ENCODE results near the gene SIGLEC12. TPM values are rescaled to one million over a fixed set of nuclear protein-coding genes. Genes with fewer than 3 reads are reported as not detected.

SIGLEC12 gene
- total and polyA plus RNA-seq, 9 of the 15 experiments (the other 6 are each of a cell fraction or from before 2014, with no cell fraction given) = 0.08 to 1.3 (median 0.54) TPM

- no TSS peak for BruUV-seq (replicated peaks)
- CTCF ChIA-PET (ENCODE audit: low intra/inter-chr PET ratio) = no interaction called here
- in situ Hi-C loops (cut with MboI) = no loop called here
- peak; percentile 16; the same call in 1 of the 2 replicates for TF ChIP-seq ZNF239 (CRISPR knock-in tag; IDR thresholded peaks at IDR 0.05)
- TF ChIP-seq CXXC5 (CRISPR knock-in tag; IDR thresholded peaks at IDR 0.05) = peak; percentile 33; the same call in 1 of the 2 replicates
- TF ChIP-seq ZNF311 (CRISPR knock-in tag; IDR thresholded peaks at IDR 0.05) = peak; percentile 85
- peak; percentile 54; the same call in 1 of the 2 replicates for TF ChIP-seq MECOM (CRISPR knock-in tag; IDR thresholded peaks at IDR 0.05)
- no peak for TF ChIP-seq NEUROD1 (IDR thresholded peaks at IDR 0.05; ENCODE audit: borderline replicate concordance, low read depth, low read length, partially characterized antibody)
- peak; percentile 59; the same call in 1 of the 2 replicates for TF ChIP-seq E4F1 (CRISPR knock-in tag; IDR thresholded peaks at IDR 0.05; ENCODE audit: borderline replicate concordance)
- 0 out of 2 replicates have a peak, but pooled peaks have one; percentile 19 for TF ChIP-seq BACH1 (tag; IDR thresholded peaks at IDR 0.05)
- TF ChIP-seq ZBTB17 (CRISPR knock-in tag; IDR thresholded peaks at IDR 0.05) = 0 out of 2 replicates have a peak, but pooled peaks have one; percentile 12
- 0 out of 2 replicates have a peak, but pooled peaks have one; percentile 3 for TF ChIP-seq DEAF1 (CRISPR knock-in tag; IDR thresholded peaks at IDR 0.05)
- peak; percentile 27; the same call in 1 of the 2 replicates for TF ChIP-seq KLF6 (CRISPR knock-in tag; IDR thresholded peaks at IDR 0.05; ENCODE audit: borderline replicate concordance)
- no peak for TF ChIP-seq KAT8 (IDR thresholded peaks at IDR 0.05; ENCODE audit: low read depth)
- TF ChIP-seq, protein P1, sequence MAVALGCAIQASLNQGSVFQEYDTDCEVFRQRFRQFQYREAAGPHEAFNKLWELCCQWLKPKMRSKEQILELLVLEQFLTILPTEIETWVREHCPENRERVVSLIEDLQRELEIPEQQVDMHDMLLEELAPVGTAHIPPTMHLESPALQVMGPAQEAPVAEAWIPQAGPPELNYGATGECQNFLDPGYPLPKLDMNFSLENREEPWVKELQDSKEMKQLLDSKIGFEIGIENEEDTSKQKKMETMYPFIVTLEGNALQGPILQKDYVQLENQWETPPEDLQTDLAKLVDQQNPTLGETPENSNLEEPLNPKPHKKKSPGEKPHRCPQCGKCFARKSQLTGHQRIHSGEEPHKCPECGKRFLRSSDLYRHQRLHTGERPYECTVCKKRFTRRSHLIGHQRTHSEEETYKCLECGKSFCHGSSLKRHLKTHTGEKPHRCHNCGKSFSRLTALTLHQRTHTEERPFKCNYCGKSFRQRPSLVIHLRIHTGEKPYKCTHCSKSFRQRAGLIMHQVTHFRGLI (CRISPR knock-in tag; IDR thresholded peaks at IDR 0.05) = 0 out of 2 replicates have a peak, but pooled peaks have one; percentile 39
- 0 out of 2 replicates have a peak, but pooled peaks have one; percentile 59 for TF ChIP-seq PTTG1 (tag; IDR thresholded peaks at IDR 0.05; ENCODE audit: low read depth)
These were observed 38.3 kb upstream of the SIGLEC12 start for GRCh38 chr19:51539821-51540366.

More at GRCh38 chr19:51539821-51540366, 38.3 kb upstream of the SIGLEC12 start:
- no peak overlapping the region for H3K4me3 ChIP-seq
- no peaks in the 10 kb centered on the region; the same call in 1 of the 2 replicates for H3K9me3 ChIP-seq (replicated peaks; ENCODE audit: control insufficient read depth, insufficient read depth, low read depth, low read length)
- WGBS (ENCODE audit: insufficient coverage, low coverage, missing lambda C conversion rate) = 79% methylated on average over 4 of the region's 4 CpGs
- peaks cover 33 to 36% of the 10 kb centered on the region in 2 experiments for H3K4me1 ChIP-seq (replicated peaks in 1 of 2; ENCODE audit: control insufficient read depth in 2 of 2, insufficient read depth in 2 of 2, low read length in 2 of 2)
- intact Hi-C loops (cut with micrococcal nuclease) = no loop called here
- H4K20me1 ChIP-seq (replicated peaks; ENCODE audit: control insufficient read depth, insufficient read depth, low read length) = no peaks in the 10 kb centered on the region
- peak overlapping the region; percentile 18; the same call in 1 of the 3 replicates for H3K27ac ChIP-seq (ENCODE audit: extremely low read depth, low read depth, low read length)
- H3K79me2 ChIP-seq (ENCODE audit: control insufficient read depth, insufficient read depth, low read length) = peaks cover 24% of the 10 kb centered on the region
- no peaks in the 10 kb centered on the region for H3K9me1 ChIP-seq (ENCODE audit: control insufficient read depth, insufficient read depth, low read length)
- no peak for ATAC-seq
- H2AFZ ChIP-seq (ENCODE audit: low read depth, low read length) = peak overlapping the region; percentile 45; the same call in 1 of the 2 replicates
- no peak for DNase-seq (ENCODE audit: extremely low read depth in 1 of 4, low spot score in 3 of 4)
- H3K9ac ChIP-seq (ENCODE audit: insufficient read depth in 1 of 2, low read depth in 2 of 2, low read length in 2 of 2) = peak overlapping the region in 1 of 2 experiments; percentile 60; a peak in 1 of 4 replicates
- FAIRE-seq = no peak
- peak overlapping the region; percentile 61 for H3K4me2 ChIP-seq (ENCODE audit: insufficient read depth, low read length)
- POLR2A ChIA-PET = interaction anchor here (2.4 kb wide), 1 partner anchor 8 kb away, joined by 12 read pairs; no protein-coding TSS in a partner anchor
- H3K27me3 ChIP-seq (ENCODE audit: control insufficient read depth in 2 of 2, insufficient read depth in 2 of 2, low read length in 2 of 2) = no peaks in the 10 kb centered on the region; a peak in 1 of 5 replicates
- no peaks in the 10 kb centered on the region for H3K36me3 ChIP-seq (ENCODE audit: control insufficient read depth, insufficient read depth, low read length)

All from K562 (cell line).